NCI-H446 (cell line): Measurements from ENCODE around the gene GHITM.

Experiments
- DNase-seq, 2 experiments: peaks; one replicate each; lab custom pipeline; 2025; lab: John Stamatoyannopoulos, UW

GHITM gene

DNA sequence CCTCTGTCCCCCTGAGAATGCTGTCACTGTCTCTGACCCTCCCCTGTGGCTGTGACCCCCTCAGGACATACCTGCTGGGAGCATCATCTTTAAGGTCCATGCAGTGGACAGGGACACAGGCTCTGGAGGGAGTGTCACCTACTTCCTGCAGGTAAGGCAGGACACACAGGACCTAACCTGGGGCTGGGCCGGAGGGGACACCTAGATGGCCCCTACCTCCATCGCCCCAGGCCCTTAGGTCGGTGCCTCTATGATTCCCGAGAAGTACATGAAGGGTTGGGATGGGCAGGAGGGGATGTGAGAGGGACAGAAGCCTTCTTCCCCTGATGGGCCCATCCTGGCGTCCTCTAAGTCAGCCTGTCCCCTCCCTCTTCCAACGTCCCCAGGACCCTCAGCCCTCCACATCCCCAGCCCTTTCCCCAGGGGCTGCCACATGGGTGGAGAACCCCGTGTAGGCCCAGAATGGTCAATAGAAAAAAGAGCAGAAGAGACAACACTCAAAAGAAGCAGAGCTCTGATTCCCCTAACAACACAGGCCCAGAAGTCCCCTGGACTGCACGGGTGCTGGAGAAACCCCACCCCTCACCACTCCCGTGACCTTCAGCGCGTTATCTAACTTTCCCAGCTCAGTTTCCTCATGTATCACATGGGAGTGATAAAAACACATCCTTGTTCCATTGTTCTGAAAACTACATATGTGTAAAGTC, 61.4 kb downstream of the GHITM start:
- DNase-seq: no peak

DNA sequence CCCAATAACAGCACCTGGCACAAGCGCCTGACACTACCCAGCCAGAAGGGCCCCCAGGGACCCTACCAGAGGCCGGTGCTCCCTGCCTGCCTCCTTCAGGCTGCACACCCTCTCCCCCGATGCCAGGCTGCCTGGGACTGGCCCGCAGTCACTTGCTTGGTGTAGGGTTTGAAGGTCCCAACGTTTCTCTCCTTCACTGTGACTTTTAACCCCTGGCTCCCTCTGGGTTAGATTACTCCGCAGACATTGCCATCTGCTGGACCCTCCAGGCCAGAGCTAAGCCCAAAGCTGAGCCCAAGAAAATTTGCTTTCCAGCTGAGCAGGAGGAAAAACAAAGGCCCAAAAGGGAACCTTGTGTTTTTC, 61.9 kb downstream of the GHITM start:
- no peak for DNase-seq

DNA sequence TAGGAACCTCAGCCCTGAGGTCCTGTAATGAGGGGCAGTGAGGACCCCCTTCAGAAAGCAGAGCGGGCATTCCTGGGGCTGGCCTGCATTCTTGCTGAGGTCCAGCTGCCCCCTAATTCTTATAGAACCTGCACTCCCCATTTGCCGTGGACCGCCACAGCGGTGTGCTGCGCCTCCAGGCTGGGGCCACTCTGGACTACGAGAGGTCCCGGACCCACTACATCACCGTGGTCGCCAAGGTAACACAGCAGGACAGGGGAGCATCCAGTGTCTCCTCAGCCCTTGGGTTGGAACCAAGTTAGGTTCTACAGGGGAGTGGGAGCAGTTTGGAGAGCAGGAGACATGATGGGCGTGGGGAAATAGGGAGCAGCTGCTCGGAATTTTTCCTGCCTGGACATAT, 62.4 kb downstream of the GHITM start:
- no peak for DNase-seq

DNA sequence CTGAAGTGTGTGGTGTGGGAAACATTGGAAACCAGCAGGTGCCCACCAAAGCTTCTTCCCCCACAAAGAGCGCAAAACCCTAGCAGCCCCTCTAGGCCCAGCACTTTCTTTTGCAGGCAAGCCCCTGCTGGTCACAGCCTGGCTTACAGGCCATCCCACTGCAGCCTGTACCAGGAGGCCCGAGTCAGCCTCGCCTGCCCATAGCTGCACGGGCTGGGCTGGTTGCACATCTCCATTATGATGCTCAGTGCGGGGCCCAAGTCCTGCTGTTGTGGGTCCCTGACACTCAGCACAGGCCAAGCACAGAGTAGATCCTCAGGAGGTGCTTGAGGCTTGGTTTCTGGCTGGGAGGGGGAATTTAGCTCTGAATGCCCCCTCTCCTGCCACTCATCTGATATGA, 63.0 kb downstream of the GHITM start:
- DNase-seq: no peak
